Measurements from ENCODE around the gene DYRK2.

Gene DYRK2

GRCh38 chr12:67648521-67649260 is at the start of gene DYRK2:
TSS of gene DYRK2 (plus strand) at chr12:67648745. CDS start at chr12:67649134, 389 bp downstream.
- DNase-seq (ENCODE audit: low read depth): no peak

- no peak for DNase-seq (ENCODE audit: low read depth)
These were observed 48.9 kb upstream of the DYRK2 start for GRCh38 chr12:67599691-67600090.

GRCh38 chr12:67601126-67601525 is 47.4 kb upstream of the DYRK2 start:
- DNase-seq (ENCODE audit: low read depth): no peak

GRCh38 chr12:67609226-67609870 is 39.2 kb upstream of the DYRK2 start:
- DNase-seq (ENCODE audit: low read depth): no peak

- DNase-seq (ENCODE audit: low read depth): no peak
These were observed 35.5 kb upstream of the DYRK2 start for GRCh38 chr12:67613040-67613439.

GRCh38 chr12:67617629-67618028 is 30.9 kb upstream of the DYRK2 start:
- no peak for DNase-seq (ENCODE audit: low read depth)

- DNase-seq (ENCODE audit: low read depth): no peak
These were observed 30.2 kb upstream of the DYRK2 start for GRCh38 chr12:67618303-67618702.

- DNase-seq (ENCODE audit: low read depth): no peak
These were observed 27.4 kb upstream of the DYRK2 start for GRCh38 chr12:67621112-67621511.

GRCh38 chr12:67621926-67622325 is 26.6 kb upstream of the DYRK2 start:
- no peak for DNase-seq (ENCODE audit: low read depth)

GRCh38 chr12:67623259-67623658 is 25.3 kb upstream of the DYRK2 start:
- DNase-seq (ENCODE audit: low read depth): no peak

- DNase-seq (ENCODE audit: low read depth): no peak
These were observed 24.2 kb upstream of the DYRK2 start for GRCh38 chr12:67624355-67624754.

GRCh38 chr12:67625004-67625403 is 23.5 kb upstream of the DYRK2 start:
- no peak for DNase-seq (ENCODE audit: low read depth)

- DNase-seq (ENCODE audit: low read depth): no peak
These were observed 22.4 kb upstream of the DYRK2 start for GRCh38 chr12:67626156-67626555.

GRCh38 chr12:67630373-67631088 is 18.0 kb upstream of the DYRK2 start:
- DNase-seq (ENCODE audit: low read depth): no peak

- no peak for DNase-seq (ENCODE audit: low read depth)
These were observed 16.5 kb upstream of the DYRK2 start for GRCh38 chr12:67632005-67632404.

GRCh38 chr12:67633024-67633610 is 15.4 kb upstream of the DYRK2 start:
- no peak for DNase-seq (ENCODE audit: low read depth)

GRCh38 chr12:67633708-67634107 is 14.8 kb upstream of the DYRK2 start:
- DNase-seq (ENCODE audit: low read depth): no peak

- no peak for DNase-seq (ENCODE audit: low read depth)
These were observed 14.2 kb upstream of the DYRK2 start for GRCh38 chr12:67634303-67634761.

GRCh38 chr12:67637718-67638117 is 10.8 kb upstream of the DYRK2 start:
- no peak for DNase-seq (ENCODE audit: low read depth)

- no peak for DNase-seq (ENCODE audit: low read depth)
These were observed 9.9 kb upstream of the DYRK2 start for GRCh38 chr12:67638694-67639093.

GRCh38 chr12:67640863-67641262 is 7.7 kb upstream of the DYRK2 start:
- no peak for DNase-seq (ENCODE audit: low read depth)

GRCh38 chr12:67645126-67645525 is 3.4 kb upstream of the DYRK2 start:
- no peak for DNase-seq (ENCODE audit: low read depth)

GRCh38 chr12:67645601-67646000 is 2.9 kb upstream of the DYRK2 start:
- no peak for DNase-seq (ENCODE audit: low read depth)
